Epithelial cell of prostate (primary cell): Measurements from ENCODE around the gene NAV3.
"Not testable (repeated sequence)": the region's sequence is repeated elsewhere in the genome, so short reads cannot be mapped to it uniquely, and the experiment has no call there.

ENCODE experiments used
- DNase-seq: peaks from one replicate; pipeline ENCODE4 v3.0.0-alpha.2; 2011; ENCODE audit warnings: low read depth, low spot score
- H3K27ac ChIP-seq: fragments of 450-650 bp; 2 replicates; pipeline ENCODE4 v1.5.1; 2017; ENCODE audit warnings: mild to moderate bottlenecking

The NAV3 gene

GRCh38 chr12:78224154-78224553, 393.5 kb downstream of the NAV3 start:
- no peak for DNase-seq
- H3K27ac ChIP-seq: no peak overlapping the region

- no peak for DNase-seq
- no peak overlapping the region for H3K27ac ChIP-seq
Observed at GRCh38 chr12:78226763-78227162, 396.1 kb downstream of the NAV3 start.

GRCh38 chr12:78229591-78230101, 399.0 kb downstream of the NAV3 start:
- H3K27ac ChIP-seq: no peak overlapping the region
- DNase-seq: peak; percentile 18

- no peak for DNase-seq
- H3K27ac ChIP-seq: no peak overlapping the region
Observed at GRCh38 chr12:78232756-78233155, 402.1 kb downstream of the NAV3 start.

- no peak overlapping the region for H3K27ac ChIP-seq
- no peak for DNase-seq
Observed at GRCh38 chr12:78236264-78236663, 405.6 kb downstream of the NAV3 start.

GRCh38 chr12:78239544-78239943, 408.9 kb downstream of the NAV3 start:
- DNase-seq: no peak
- no peak overlapping the region for H3K27ac ChIP-seq

- DNase-seq: no peak
- H3K27ac ChIP-seq: no peak overlapping the region
Observed at GRCh38 chr12:78240827-78241226, 410.1 kb downstream of the NAV3 start.

- no peak overlapping the region for H3K27ac ChIP-seq
- DNase-seq: no peak
Observed at GRCh38 chr12:78241446-78241845, 410.8 kb downstream of the NAV3 start.

- H3K27ac ChIP-seq: no peak overlapping the region
- DNase-seq: no peak
Observed at GRCh38 chr12:78244916-78245507, 414.3 kb downstream of the NAV3 start.

- DNase-seq: no peak
- no peak overlapping the region for H3K27ac ChIP-seq
Observed at GRCh38 chr12:78248321-78248720, 417.6 kb downstream of the NAV3 start.

- no peak for DNase-seq
Observed at GRCh38 chr12:78249578-78249977, 418.9 kb downstream of the NAV3 start.

GRCh38 chr12:78257662-78258061, 427.0 kb downstream of the NAV3 start:
- H3K27ac ChIP-seq, DNase-seq: not testable (repeated sequence)

More at GRCh38 chr12:78249578-78249977, 418.9 kb downstream of the NAV3 start:
- H3K27ac ChIP-seq: no peak overlapping the region

- no peak for DNase-seq
Observed at GRCh38 chr12:78260976-78261375, 430.3 kb downstream of the NAV3 start.

GRCh38 chr12:78261901-78262300, 431.2 kb downstream of the NAV3 start:
- H3K27ac ChIP-seq: no peak overlapping the region
- DNase-seq: no peak

More at GRCh38 chr12:78260976-78261375, 430.3 kb downstream of the NAV3 start:
- H3K27ac ChIP-seq: no peak overlapping the region
